Cardiac muscle cell (in vitro differentiated cells and primary cell): ENCODE measurements around the gene EFL1. TPM values are rescaled to one million over a fixed set of nuclear protein-coding genes. Genes with fewer than 3 reads are reported as not detected.

Experiments used
- DNase-seq, 2 donors: peaks; one replicate each; pipeline versions ENCODE4 v3.0.0 to v3.0.0-alpha.2; 2010 to 2017; ENCODE audit warnings: low read depth in 1 of 2, low spot score in 1 of 2
- H3K27ac ChIP-seq: fragments of 200-600 bp; sonication (generic); 2 replicates; pipeline ENCODE4 v1.5.1; 2016
- H3K27me3 ChIP-seq: fragments of 200-600 bp; sonication (generic); 2 replicates; pipeline ENCODE4 v1.6.0; 2016; ENCODE audit warnings: control low read depth
- H3K36me3 ChIP-seq: fragments of 200-600 bp; sonication (generic); 2 replicates; pipeline ENCODE4 v1.5.1; 2016; ENCODE audit warnings: control low read depth
- H3K4me1 ChIP-seq: fragments of 200-600 bp; sonication (generic); 2 replicates; pipeline ENCODE4 v1.8.1; 2017; ENCODE audit warnings: low read depth, mild to moderate bottlenecking, mixed run types
- H3K4me3 ChIP-seq: fragments of 200-600 bp; sonication (generic); 2 replicates; pipeline ENCODE4 v1.5.1; 2016; ENCODE audit warnings: mild to moderate bottlenecking
- H3K9me3 ChIP-seq: fragments of 200-600 bp; sonication (generic); 2 replicates; pipeline ENCODE4 v1.5.1; 2017; ENCODE audit warnings: low read depth, mild to moderate bottlenecking, control low read depth
- polyA plus RNA-seq: library from polyadenylated mRNA; unstranded; fragments of >200 nt; fragmentation: Nextera tagmentation; extraction: Ambion mirVana; gene quantifications from 2 replicates; pipeline ENCODE4 v1.2.1, GENCODE V29; 2016
- total RNA-seq: library from RNA; depleted of rRNA; stranded (reverse); fragments of >200 nt; gene quantifications from 2 replicates; pipeline ENCODE4 v1.2.3, GENCODE V29; 2016
- TF ChIP-seq, protein P1 (sequence below): IDR thresholded peaks from 2 replicates; pipeline ENCODE4 v1.5.1; 2012; ENCODE audit warnings: low read depth, mild to moderate bottlenecking, low read length

The EFL1 gene
- total and polyA plus RNA-seq, 2 experiments from 2014 or later, result 46.7 to 54.8 TPM

DNA sequence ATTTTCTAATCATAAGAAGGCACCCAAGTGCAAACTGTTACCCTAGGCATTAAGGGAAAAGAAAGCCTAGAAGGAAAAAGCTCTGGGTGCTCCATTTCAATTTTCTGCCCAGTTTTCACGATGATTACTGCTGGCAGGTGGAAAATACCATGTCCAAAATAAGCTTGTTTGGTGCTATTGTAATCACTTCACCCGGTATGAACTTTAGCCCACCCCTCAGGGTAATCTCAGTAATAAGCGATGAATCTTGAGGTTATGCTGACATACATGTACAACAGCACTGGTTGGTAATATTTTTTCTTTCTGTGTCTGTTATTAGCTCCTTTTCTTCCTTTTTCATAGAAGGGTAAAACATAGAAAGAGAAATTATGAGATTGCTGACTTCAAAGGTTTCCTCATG is 128.1 kb downstream of the EFL1 start:
- no peak overlapping the region for H3K27ac ChIP-seq
- H3K27me3 ChIP-seq, result no peaks in the 10 kb centered on the region
- H3K9me3 ChIP-seq, result no peaks in the 10 kb centered on the region
- no peak overlapping the region for H3K4me3 ChIP-seq
- H3K4me1 ChIP-seq, result peaks cover 12% of the 10 kb centered on the region
- TF ChIP-seq, protein P1, sequence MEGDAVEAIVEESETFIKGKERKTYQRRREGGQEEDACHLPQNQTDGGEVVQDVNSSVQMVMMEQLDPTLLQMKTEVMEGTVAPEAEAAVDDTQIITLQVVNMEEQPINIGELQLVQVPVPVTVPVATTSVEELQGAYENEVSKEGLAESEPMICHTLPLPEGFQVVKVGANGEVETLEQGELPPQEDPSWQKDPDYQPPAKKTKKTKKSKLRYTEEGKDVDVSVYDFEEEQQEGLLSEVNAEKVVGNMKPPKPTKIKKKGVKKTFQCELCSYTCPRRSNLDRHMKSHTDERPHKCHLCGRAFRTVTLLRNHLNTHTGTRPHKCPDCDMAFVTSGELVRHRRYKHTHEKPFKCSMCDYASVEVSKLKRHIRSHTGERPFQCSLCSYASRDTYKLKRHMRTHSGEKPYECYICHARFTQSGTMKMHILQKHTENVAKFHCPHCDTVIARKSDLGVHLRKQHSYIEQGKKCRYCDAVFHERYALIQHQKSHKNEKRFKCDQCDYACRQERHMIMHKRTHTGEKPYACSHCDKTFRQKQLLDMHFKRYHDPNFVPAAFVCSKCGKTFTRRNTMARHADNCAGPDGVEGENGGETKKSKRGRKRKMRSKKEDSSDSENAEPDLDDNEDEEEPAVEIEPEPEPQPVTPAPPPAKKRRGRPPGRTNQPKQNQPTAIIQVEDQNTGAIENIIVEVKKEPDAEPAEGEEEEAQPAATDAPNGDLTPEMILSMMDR, result no peak
- peaks cover 20% of the 10 kb centered on the region for H3K36me3 ChIP-seq
- DNase-seq, result no peak

DNA sequence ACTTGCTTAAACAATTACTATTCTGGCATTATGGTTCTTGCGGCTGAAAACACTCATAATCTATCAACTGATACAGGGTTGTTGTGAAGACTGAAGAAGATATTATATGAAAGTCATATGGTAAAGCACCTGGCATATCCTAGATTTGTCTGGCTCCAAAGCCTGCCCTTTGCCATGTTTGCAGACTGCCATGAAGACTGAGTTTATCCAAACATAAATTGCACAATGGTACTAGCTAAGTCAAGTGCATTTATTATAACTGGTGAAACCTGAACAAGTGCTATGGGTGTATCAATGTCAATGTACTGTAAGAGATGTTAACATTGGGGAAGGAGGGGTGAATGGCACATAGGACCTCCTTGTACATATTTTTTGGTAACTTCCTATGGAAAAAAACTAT is 129.3 kb downstream of the EFL1 start:
- Histone ChIP-seq H3K9me3 (no peaks in the 10 kb centered on the region), H3K4me3 (no peak overlapping the region), H3K27me3 (no peaks in the 10 kb centered on the region), H3K36me3 (peaks cover 20% of the 10 kb centered on the region), H3K4me1 (peaks cover 12% of the 10 kb centered on the region), H3K27ac (no peak overlapping the region)
- TF ChIP-seq, protein P1, result no peak
- DNase-seq, result no peak

DNA sequence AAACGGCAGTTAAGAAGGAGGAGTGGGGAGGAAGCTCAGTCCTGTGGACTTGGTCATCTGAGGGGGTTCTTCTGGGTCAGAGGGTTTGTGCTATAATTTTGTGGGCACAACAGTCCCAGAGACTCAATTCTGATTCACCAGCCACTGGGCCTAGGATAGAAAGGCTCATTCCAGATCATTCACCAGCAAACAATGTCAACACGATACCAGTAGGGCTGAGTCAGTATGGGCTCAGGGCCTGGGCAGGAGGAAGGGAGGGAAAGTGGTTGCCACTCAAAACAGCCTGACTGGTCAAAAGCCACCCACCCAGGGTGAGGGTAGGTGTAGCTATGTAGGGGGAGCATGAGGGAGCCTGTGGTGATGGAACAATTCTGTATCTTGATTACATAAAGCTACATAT is 129.8 kb downstream of the EFL1 start:
- Histone ChIP-seq H3K4me3 (no peak overlapping the region), H3K36me3 (peaks cover 20% of the 10 kb centered on the region), H3K27me3 (no peaks in the 10 kb centered on the region), H3K27ac (no peak overlapping the region), H3K4me1 (peaks cover 7% of the 10 kb centered on the region), H3K9me3 (no peaks in the 10 kb centered on the region)
- peak in 1 of 2 donors; percentile 51 for DNase-seq
- TF ChIP-seq, protein P1, result no peak

DNA sequence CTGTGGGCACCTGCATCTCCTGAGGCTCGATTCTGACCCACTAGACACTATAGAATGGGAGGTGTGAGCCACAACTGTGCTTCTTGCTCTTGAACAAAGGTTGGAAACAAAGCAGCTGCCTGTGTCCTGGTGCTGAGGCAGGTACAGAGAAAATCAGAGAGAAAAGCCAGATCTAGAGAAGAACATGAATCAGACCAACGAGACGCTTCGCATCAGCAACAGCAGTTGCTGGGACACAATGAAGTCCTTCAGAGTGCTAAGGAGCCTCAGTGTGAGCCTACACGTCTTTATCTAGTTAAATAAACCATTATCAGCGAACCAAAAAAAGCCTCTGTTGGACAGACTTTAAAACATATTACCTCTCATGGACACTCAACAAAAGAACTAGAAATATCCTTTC is 130.4 kb downstream of the EFL1 start:
- Histone ChIP-seq H3K27me3 (no peaks in the 10 kb centered on the region), H3K36me3 (peaks cover 20% of the 10 kb centered on the region), H3K4me3 (no peak overlapping the region), H3K4me1 (peaks cover 2% of the 10 kb centered on the region), H3K27ac (no peak overlapping the region), H3K9me3 (no peaks in the 10 kb centered on the region)
- TF ChIP-seq, protein P1, result no peak
- no peak for DNase-seq

GRCh38 chr15:82130248-82130647 is 132.3 kb downstream of the EFL1 start:
- no peak overlapping the region for H3K27ac ChIP-seq
- no peaks in the 10 kb centered on the region for H3K27me3 ChIP-seq

More at GRCh38 chr15:82130248-82130647, 132.3 kb downstream of the EFL1 start:
- TF ChIP-seq, protein P1, result no peak
- Histone ChIP-seq H3K4me3 (no peak overlapping the region), H3K36me3 (peaks cover 13% of the 10 kb centered on the region), H3K4me1 (peaks cover 2% of the 10 kb centered on the region), H3K9me3 (no peaks in the 10 kb centered on the region)
- no peak for DNase-seq
